Measurements from ENCODE around the gene NOL4L.

NOL4L gene

DNA sequence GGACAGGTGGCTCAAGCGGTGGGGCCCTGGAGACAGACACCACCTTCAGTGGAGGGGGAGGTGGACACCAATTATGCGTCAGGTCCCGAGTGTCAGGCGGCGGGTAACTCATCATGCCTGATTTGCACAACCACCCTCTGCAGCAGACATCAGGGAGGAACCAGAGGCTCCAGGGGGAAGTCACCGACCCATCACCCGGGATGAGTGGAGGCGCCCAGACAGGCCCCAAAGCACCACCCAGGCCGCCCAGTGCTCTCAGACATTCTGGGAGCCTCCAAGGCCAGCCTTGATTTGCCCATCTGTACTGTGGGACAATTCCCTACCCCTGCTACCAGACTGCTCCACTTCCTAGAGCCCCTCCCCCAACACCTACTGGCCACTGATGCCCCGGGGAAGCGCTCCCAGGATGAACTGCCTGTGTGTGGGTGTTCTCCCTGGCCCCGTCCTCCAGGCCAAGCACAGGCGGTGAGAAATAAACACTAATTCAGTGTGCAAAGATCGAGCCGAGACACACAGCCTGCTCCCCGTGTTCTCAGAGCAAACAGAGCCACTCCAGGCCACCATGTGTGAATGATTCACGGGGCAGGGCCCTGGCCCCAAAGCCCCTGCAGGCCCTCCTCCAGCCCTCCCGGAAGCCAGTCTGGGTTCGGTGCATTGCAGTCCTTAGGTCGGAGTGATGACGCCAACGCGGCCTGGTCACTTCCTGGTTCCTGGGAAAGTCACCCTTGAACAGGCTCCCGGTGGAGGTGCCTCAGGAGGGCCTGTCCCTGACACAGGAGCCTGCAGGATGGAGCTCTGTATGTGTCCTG lies 119.8 kb downstream of the NOL4L start:
- Histone ChIP-seq H3K4me2 (ENCODE audit: low read length) (no peak overlapping the region), H4K20me1 (ENCODE audit: insufficient read depth, low read length) (no peaks in the 10 kb centered on the region), H3F3A (ENCODE audit: insufficient read depth, low read length) (no peaks in the 10 kb centered on the region), H2AFZ (ENCODE audit: low read length) (no peak overlapping the region), H3K27ac (ENCODE audit: low read depth, low read length, poor library complexity, severe bottlenecking) (no peak overlapping the region), H3K36me3 (ENCODE audit: insufficient read depth, low read length) (no peaks in the 10 kb centered on the region), H3K79me2 (ENCODE audit: insufficient read depth, low read length) (no peaks in the 10 kb centered on the region), H3K4me1 (ENCODE audit: insufficient read depth, low read length, severe bottlenecking) (peaks cover 6% of the 10 kb centered on the region), H3K9me3 (ENCODE audit: low read length) (no peaks in the 10 kb centered on the region), H3K4me3 (ENCODE audit: low read depth, low read length, poor library complexity, severe bottlenecking) (no peak overlapping the region), H3K9me2 (ENCODE audit: low read depth, low read length) (no peaks in the 10 kb centered on the region), H3K9ac (ENCODE audit: low read length) (no peak overlapping the region), H3K27me3 (ENCODE audit: insufficient read depth, low read length) (no peaks in the 10 kb centered on the region)
- TF ChIP-seq EZH2 (IDR thresholded peaks at IDR 0.05; ENCODE audit: borderline replicate concordance, low read length): no peak
- TF ChIP-seq, protein P1, sequence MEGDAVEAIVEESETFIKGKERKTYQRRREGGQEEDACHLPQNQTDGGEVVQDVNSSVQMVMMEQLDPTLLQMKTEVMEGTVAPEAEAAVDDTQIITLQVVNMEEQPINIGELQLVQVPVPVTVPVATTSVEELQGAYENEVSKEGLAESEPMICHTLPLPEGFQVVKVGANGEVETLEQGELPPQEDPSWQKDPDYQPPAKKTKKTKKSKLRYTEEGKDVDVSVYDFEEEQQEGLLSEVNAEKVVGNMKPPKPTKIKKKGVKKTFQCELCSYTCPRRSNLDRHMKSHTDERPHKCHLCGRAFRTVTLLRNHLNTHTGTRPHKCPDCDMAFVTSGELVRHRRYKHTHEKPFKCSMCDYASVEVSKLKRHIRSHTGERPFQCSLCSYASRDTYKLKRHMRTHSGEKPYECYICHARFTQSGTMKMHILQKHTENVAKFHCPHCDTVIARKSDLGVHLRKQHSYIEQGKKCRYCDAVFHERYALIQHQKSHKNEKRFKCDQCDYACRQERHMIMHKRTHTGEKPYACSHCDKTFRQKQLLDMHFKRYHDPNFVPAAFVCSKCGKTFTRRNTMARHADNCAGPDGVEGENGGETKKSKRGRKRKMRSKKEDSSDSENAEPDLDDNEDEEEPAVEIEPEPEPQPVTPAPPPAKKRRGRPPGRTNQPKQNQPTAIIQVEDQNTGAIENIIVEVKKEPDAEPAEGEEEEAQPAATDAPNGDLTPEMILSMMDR (IDR thresholded peaks at IDR 0.05; ENCODE audit: low read length): no peak

GRCh38 chr20:32464401-32465091 lies 120.6 kb downstream of the NOL4L start:
- no peaks in the 10 kb centered on the region for H3K9me3 ChIP-seq (ENCODE audit: low read length)
- H3K4me2 ChIP-seq (ENCODE audit: low read length): no peak overlapping the region
- no peaks in the 10 kb centered on the region for H3K36me3 ChIP-seq (ENCODE audit: insufficient read depth, low read length)
- no peaks in the 10 kb centered on the region for H3K27me3 ChIP-seq (ENCODE audit: insufficient read depth, low read length)
- H3K9me2 ChIP-seq (ENCODE audit: low read depth, low read length): no peaks in the 10 kb centered on the region
- H2AFZ ChIP-seq (ENCODE audit: low read length): no peak overlapping the region
- TF ChIP-seq, protein P1 (IDR thresholded peaks at IDR 0.05; ENCODE audit: low read length): no peak
- TF ChIP-seq EZH2 (IDR thresholded peaks at IDR 0.05; ENCODE audit: borderline replicate concordance, low read length): no peak
- H3K27ac ChIP-seq (ENCODE audit: low read depth, low read length, poor library complexity, severe bottlenecking): no peak overlapping the region
- H4K20me1 ChIP-seq (ENCODE audit: insufficient read depth, low read length): no peaks in the 10 kb centered on the region
- H3K79me2 ChIP-seq (ENCODE audit: insufficient read depth, low read length): no peaks in the 10 kb centered on the region
- H3K9ac ChIP-seq (ENCODE audit: low read length): no peak overlapping the region
- no peaks in the 10 kb centered on the region for H3K4me1 ChIP-seq (ENCODE audit: insufficient read depth, low read length, severe bottlenecking)
- H3K4me3 ChIP-seq (ENCODE audit: low read depth, low read length, poor library complexity, severe bottlenecking): no peak overlapping the region
- H3F3A ChIP-seq (ENCODE audit: insufficient read depth, low read length): no peaks in the 10 kb centered on the region

DNA sequence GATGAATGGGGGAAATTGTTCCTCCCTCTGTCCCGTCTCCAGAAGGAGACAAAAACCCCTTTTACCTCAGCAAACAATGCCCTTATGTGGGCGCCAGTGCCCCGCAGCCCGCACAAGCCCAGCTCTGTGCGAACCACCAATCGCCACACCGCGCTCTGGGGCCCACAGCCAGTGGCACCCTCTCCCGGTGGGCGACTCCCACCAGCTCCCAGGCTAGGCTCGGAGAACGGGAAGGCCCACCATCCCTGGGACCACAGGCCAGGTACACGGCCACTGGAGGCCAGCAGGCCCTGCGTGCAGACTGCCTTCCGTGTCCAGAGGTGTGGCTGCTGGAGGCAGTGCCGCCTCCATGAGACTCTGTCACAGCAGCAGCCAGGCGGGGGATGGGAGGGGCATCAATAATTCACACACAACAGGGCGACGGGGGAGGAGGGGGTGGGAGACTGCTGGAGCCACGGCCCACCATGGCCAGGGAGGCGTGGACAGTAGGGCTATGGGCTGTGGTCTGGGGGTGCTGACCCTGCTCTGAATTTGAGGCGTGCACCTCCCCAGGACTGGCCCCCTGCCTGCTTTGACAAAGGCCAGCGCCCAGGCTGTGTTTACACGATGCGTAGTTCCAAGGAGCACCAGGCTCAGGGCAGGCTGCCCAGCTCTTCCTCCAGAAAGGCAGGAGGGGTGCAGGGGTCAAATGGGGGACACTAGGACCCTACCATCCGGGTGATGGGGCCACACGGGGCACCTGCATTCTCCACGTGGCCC lies 121.3 kb downstream of the NOL4L start:
- Histone ChIP-seq H3K9ac (ENCODE audit: low read length) (no peak overlapping the region), H3K27ac (ENCODE audit: low read depth, low read length, poor library complexity, severe bottlenecking) (no peak overlapping the region), H3K27me3 (ENCODE audit: insufficient read depth, low read length) (no peaks in the 10 kb centered on the region), H3K4me2 (ENCODE audit: low read length) (no peak overlapping the region), H3F3A (ENCODE audit: insufficient read depth, low read length) (no peaks in the 10 kb centered on the region), H3K9me3 (ENCODE audit: low read length) (no peaks in the 10 kb centered on the region), H4K20me1 (ENCODE audit: insufficient read depth, low read length) (no peaks in the 10 kb centered on the region), H3K79me2 (ENCODE audit: insufficient read depth, low read length) (no peaks in the 10 kb centered on the region), H3K4me1 (ENCODE audit: insufficient read depth, low read length, severe bottlenecking) (no peaks in the 10 kb centered on the region), H3K36me3 (ENCODE audit: insufficient read depth, low read length) (no peaks in the 10 kb centered on the region), H2AFZ (ENCODE audit: low read length) (no peak overlapping the region), H3K4me3 (ENCODE audit: low read depth, low read length, poor library complexity, severe bottlenecking) (no peak overlapping the region), H3K9me2 (ENCODE audit: low read depth, low read length) (no peaks in the 10 kb centered on the region)
- TF ChIP-seq, protein P1 (IDR thresholded peaks at IDR 0.05; ENCODE audit: low read length): no peak
- no peak for TF ChIP-seq EZH2 (IDR thresholded peaks at IDR 0.05; ENCODE audit: borderline replicate concordance, low read length)
